ENCODE measurements around the gene PUSL1.

The PUSL1 gene

GRCh38 chr1:1332774-1333480 lies 24.5 kb downstream of the PUSL1 start:
- H3K36me3 ChIP-seq (ENCODE audit: control insufficient read depth, insufficient read depth, low read length), result no peaks in the 10 kb centered on the region

GRCh38 chr1:1333551-1334241 lies 25.3 kb downstream of the PUSL1 start:
- no peak overlapping the region for H3K4me2 ChIP-seq (ENCODE audit: low read length)

More at GRCh38 chr1:1332774-1333480, 24.5 kb downstream of the PUSL1 start:
- no peak overlapping the region for H3K27ac ChIP-seq
- H3K27me3 ChIP-seq (ENCODE audit: control insufficient read depth, insufficient read depth, low read length), result no peaks in the 10 kb centered on the region
- TF ChIP-seq CTCF (IDR thresholded peaks at IDR 0.05), result no peak
- no peak overlapping the region for H3K4me2 ChIP-seq (ENCODE audit: low read length)
- no peak overlapping the region for H3K4me3 ChIP-seq (ENCODE audit: low read depth, low read length)
- H3K79me2 ChIP-seq, result peaks cover 2% of the 10 kb centered on the region
- H3K9ac ChIP-seq, result no peak overlapping the region
- H3K4me1 ChIP-seq, result no peaks in the 10 kb centered on the region
- H2AFZ ChIP-seq, result no peak overlapping the region
- no peaks in the 10 kb centered on the region for H3K9me3 ChIP-seq (ENCODE audit: control insufficient read depth, low read length)

GRCh38 chr1:1334835-1335234 lies 26.4 kb downstream of the PUSL1 start:
- H3K36me3 ChIP-seq (ENCODE audit: control insufficient read depth, insufficient read depth, low read length), result no peaks in the 10 kb centered on the region
- H3K27me3 ChIP-seq (ENCODE audit: control insufficient read depth, insufficient read depth, low read length), result no peaks in the 10 kb centered on the region
- TF ChIP-seq CTCF (IDR thresholded peaks at IDR 0.05), result no peak
- no peak overlapping the region for H3K4me3 ChIP-seq (ENCODE audit: low read depth, low read length)
- H3K4me1 ChIP-seq, result no peaks in the 10 kb centered on the region
- H3K79me2 ChIP-seq, result peaks cover 2% of the 10 kb centered on the region
- no peak overlapping the region for H2AFZ ChIP-seq
- H3K4me2 ChIP-seq (ENCODE audit: low read length), result no peak overlapping the region
- no peak overlapping the region for H3K27ac ChIP-seq
- H3K9me3 ChIP-seq (ENCODE audit: control insufficient read depth, low read length), result no peaks in the 10 kb centered on the region
- no peak overlapping the region for H3K9ac ChIP-seq

More at GRCh38 chr1:1333551-1334241, 25.3 kb downstream of the PUSL1 start:
- no peak overlapping the region for H3K9ac ChIP-seq
- H3K36me3 ChIP-seq (ENCODE audit: control insufficient read depth, insufficient read depth, low read length), result no peaks in the 10 kb centered on the region
- no peak overlapping the region for H3K4me3 ChIP-seq (ENCODE audit: low read depth, low read length)
- no peaks in the 10 kb centered on the region for H3K27me3 ChIP-seq (ENCODE audit: control insufficient read depth, insufficient read depth, low read length)
- no peak for TF ChIP-seq CTCF (IDR thresholded peaks at IDR 0.05)
- no peaks in the 10 kb centered on the region for H3K9me3 ChIP-seq (ENCODE audit: control insufficient read depth, low read length)
- peaks cover 2% of the 10 kb centered on the region for H3K79me2 ChIP-seq
- H2AFZ ChIP-seq, result no peak overlapping the region
- H3K4me1 ChIP-seq, result no peaks in the 10 kb centered on the region
- H3K27ac ChIP-seq, result no peak overlapping the region

- Histone ChIP-seq H3K4me2 (ENCODE audit: low read length) (no peak overlapping the region), H3K4me3 (ENCODE audit: low read depth, low read length) (no peak overlapping the region), H3K27ac (no peak overlapping the region), H3K79me2 (peaks cover 2% of the 10 kb centered on the region), H3K4me1 (no peaks in the 10 kb centered on the region), H3K27me3 (ENCODE audit: control insufficient read depth, insufficient read depth, low read length) (no peaks in the 10 kb centered on the region), H3K36me3 (ENCODE audit: control insufficient read depth, insufficient read depth, low read length) (no peaks in the 10 kb centered on the region), H3K9me3 (ENCODE audit: control insufficient read depth, low read length) (no peaks in the 10 kb centered on the region), H3K9ac (no peak overlapping the region), H2AFZ (no peak overlapping the region)
- no peak for TF ChIP-seq CTCF (IDR thresholded peaks at IDR 0.05)
Observed at GRCh38 chr1:1335283-1335682, 26.9 kb downstream of the PUSL1 start.

Data from parathyroid adenoma (tissue), 2 donors.